GM21717 (cell line): Measurements from ENCODE around the gene CYB561A3.

Source experiments
- ATAC-seq: cut with Tn5 transposase; IDR thresholded peaks from one replicate; pipeline ENCODE4 v1.9.1; 2021; ENCODE audit warnings: mild to moderate bottlenecking, moderate library complexity; ENCODE audit not compliant: unreplicated experiment

CYB561A3 gene

DNA sequence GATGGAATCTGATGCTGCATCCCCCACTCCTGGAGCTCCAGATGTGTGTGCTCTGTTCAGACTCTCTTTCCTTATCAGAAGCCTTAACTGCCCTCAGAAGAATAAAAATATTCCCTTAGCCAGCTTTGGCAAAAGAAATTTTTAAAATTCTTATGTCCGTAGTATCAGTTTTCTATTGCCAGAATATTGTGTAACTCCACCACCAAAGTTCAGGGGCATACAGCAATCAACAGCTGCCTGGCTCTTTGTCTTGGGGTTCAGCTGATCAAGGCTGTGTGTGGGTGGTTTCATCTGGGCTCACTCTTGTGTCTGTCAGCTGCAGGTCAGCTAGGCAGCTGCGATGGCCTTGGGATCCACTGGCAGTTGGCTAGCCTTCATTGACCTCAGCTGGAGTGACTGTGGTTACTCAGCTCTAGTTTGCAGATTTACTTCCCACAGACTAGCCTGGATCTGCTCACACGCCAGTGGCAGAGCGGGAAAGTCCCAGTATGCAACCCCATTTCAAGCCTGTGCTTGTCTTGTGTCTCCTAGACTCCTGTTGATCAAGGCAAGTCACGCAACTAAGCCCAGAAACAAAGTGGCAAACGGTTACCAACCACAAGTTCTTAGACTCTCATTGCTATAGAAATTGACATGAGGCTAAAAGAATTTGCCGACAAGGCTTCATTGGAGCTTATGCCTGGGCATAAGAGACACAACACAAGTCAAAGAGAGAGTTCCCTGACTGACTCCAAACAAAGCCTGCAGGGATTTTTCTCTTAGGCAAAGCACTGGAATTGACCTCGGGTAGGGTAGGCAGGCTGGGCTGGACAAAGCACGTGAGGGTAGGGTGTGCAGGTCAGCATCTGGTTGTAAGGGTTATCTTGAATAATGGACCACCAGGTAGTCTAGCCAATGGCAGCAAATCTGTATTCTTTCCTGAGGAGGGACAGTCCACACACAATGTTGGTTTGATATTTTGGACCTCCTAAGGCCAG is 8.0 kb upstream of the CYB561A3 start:
- ATAC-seq: no peak

DNA sequence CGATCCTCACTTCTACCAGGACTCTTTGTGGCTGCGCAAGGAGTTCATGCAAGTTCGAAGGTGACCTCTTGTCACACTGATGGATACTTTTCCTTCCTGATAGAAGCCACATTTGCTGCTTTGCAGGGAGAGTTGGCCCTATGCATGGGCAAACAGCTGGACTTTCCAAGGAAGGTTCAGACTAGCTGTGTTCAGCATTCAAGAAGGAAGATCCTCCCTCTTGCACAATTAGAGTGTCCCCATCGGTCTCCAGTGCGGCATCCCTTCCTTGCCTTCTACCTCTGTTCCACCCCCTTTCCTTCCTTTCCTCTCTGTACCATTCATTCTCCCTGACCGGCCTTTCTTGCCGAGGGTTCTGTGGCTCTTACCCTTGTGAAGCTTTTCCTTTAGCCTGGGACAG is 7.0 kb upstream of the CYB561A3 start:
- no peak for ATAC-seq

DNA sequence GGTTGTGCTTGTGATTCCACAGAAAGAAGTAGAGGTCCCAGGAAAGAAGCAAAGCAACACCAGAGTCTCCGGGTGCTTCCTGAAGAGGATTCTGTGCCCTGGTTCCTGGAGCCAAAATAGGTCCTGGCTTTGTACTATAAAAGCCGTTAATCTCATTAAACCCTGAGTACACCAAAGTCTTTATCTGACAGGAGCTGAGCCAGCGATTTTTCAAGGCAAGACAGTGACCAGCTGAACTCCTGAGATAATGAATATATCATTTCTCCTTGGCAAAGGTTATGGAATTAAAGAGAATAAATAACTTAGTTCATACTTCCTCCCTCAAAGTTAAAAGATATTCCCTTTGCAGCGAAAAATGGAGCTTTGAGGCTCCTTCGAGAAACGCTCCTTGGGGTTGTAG is 5.7 kb upstream of the CYB561A3 start:
- no peak for ATAC-seq

DNA sequence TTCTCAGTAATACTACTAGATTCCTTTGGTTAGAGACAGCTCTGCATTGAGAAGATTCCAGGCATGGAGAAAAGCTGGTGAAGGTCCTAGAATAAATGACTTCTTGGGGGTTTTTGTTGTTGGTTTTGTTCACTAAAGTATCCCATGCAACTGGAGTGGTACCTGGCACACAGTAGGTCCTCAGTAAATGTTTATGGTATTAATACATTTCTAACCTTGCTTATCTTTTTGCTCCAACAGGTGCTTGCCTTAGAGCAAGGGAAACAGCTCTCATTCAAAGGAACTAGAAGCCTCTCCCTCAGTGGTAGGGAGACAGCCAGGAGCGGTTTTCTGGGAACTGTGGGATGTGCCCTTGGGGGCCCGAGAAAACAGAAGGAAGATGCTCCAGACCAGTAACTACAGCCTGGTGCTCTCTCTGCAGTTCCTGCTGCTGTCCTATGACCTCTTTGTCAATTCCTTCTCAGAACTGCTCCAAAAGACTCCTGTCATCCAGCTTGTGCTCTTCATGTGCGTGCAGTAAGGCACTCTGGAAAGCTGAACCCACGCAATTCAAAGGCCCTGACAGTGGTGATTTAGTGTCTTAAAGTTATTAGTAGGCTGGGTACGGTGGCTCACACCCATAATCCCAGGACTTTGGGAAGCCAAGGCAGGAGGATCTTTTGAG is 2.5 kb upstream of the CYB561A3 start:
- no peak for ATAC-seq

DNA sequence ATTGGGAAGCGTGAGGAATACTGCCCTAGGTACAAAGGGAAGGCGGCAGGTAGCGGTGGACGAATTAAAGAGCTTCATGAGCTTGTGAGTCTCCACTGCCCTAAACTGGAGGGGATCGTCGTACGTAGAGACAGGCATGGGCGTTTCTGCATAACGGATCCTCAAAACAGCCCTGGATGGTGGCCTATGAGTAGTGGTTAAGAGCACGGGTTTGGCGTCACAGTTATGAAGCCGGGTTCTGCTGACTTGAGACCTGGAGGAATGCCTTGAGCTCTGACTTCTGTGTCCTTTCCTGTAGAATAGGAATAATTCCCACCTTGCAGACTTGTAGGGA is 827 bp upstream of the CYB561A3 start:
- ATAC-seq: no peak

DNA sequence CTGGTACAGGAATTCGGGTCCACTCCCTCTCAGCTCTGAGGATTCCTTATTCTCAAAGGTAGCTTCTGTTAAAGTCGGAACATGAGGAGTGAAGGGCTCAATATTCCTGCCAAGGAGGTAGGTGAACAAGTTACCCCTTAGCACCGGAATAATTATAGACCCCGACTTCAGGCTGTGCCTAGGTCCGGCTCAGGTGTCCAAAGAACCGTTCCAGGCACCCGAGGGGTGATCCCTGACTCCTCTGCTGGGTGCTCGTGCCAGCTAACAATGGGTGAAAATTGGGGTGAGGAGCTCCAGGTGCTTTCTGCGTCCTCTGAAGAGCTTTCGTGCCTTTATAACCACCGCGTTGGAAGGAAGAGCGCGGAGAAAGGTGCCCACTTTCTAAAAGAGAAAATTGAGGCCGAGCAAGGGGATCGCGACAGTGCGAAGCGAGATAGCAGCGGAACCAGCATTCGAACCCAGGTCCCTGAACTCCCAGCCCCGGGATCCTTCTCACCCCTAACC is 393 bp downstream of the CYB561A3 start:
- ATAC-seq: no peak

DNA sequence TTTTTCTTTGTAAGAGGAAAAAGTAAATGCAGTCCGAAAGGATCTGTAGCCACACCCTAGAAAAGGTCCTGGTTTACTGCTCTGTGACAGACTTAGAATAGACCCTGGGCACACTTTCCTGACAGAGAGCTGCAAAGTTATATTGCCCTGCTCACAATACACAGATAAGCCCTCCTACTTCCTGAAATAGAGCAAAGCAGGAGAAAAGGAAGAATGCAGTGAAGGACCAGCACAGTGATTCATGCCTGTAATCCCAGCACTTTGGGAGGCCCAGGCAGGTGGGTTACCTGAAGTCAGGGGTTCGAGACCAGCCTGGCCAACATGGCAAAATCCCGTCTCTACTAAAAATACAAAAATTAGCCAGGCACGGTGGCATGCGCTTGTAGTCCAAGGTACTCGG is 2.2 kb downstream of the CYB561A3 start:
- no peak for ATAC-seq

DNA sequence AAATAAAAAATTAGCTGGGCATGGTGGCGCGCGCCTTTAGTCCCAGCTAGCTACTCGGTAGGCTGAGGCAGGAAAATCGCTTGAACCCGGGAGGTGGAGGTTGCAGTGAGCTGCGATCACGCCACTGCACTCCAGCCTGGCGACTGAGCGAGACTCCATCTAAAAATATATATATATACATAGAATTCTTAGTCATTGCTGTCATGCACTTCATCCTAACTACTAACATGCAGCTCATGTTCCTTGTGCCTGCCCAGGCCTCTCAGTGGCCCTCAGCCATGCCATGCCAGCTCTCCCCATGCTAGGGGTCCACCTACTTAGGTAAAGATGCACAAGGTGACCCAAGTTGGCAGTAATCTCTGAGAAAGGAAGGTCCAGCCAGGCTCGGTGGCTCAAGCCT is 3.1 kb downstream of the CYB561A3 start:
- no peak for ATAC-seq

DNA sequence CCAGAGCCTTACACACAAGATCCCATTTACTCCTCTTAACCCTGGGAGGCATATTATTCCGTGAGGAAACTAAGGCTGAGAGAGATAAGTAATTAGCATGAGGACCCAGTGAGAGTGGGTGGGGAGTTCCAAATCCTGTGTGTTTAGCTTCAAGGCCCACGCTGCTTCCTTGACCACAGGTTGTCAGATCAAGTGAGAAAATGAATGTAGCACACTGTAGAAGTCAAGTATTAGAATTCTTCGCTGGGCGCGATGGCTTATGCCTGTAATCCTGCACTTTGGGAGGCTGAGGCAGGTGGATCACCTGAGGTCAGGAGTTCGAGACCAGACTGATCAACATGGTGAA is 3.8 kb downstream of the CYB561A3 start:
- no peak for ATAC-seq

DNA sequence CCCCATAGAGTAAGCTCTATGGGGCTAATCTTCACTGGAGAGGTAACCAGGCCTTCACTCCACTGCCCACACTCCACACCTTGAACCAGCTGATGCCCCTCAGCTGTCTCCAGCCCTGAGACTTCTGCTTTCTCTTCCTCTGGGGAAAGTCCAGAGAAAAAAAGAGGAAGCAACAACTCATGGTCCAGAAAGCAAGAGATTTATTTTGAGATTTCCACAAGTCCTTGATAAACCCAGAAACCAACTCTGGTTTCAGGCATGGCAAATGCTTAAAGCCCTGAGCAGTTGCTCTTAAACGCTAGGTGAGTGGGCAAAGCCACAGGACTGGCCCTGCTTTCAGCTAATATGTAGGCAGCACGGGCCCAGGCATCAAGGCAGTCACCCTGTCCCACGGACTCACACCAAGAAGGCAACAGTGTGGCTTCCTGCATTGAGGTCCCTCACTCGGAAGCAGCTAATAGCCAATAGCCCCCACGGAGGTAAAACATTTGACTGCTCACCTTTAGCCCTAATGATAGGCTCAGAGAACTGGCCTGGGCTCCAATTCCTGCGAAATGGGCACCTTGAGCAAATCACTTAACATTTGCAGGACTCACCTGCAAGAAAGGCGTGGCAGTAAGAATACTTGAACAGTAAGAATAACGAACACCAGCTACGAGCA is 4.3 kb downstream of the CYB561A3 start:
- no peak for ATAC-seq

DNA sequence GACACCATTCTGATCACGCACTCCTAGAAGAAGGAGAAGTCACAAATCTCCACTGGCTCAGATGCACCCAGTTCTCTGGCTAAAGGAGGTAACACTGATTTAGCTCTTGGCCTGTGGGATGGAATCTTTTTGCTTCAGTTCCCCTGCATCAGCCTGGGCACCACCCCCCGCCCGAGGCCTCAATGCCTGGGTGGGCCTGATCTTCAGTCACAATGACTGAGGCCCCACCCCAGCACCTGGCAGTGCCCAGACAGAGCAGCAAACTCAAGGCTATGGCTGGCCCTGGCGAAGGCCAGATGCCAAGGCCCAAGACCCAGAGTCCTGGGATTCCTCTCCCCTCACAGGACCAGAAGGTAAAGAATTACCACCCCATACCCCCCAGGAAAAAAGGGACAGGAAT is 5.0 kb downstream of the CYB561A3 start:
- no peak for ATAC-seq

DNA sequence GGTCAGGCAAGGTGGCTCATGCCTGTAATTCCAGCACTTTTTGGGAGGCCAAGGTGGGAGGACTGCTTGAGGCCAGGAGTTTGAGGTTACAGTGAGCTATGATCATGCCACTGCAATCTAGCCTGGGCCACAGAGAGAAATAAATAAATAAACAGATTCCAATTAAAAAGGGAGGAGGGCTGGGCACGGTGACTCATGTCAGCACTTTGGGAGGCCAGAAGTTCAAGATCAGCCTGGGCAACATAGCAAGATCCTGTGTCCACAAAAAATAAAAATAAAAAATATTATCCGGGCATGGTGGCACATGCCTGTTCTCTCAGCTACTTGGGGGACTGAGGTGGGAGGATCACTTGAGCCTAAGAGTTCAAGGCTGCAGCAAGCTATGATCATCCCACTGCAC is 7.5 kb downstream of the CYB561A3 start:
- no peak for ATAC-seq

DNA sequence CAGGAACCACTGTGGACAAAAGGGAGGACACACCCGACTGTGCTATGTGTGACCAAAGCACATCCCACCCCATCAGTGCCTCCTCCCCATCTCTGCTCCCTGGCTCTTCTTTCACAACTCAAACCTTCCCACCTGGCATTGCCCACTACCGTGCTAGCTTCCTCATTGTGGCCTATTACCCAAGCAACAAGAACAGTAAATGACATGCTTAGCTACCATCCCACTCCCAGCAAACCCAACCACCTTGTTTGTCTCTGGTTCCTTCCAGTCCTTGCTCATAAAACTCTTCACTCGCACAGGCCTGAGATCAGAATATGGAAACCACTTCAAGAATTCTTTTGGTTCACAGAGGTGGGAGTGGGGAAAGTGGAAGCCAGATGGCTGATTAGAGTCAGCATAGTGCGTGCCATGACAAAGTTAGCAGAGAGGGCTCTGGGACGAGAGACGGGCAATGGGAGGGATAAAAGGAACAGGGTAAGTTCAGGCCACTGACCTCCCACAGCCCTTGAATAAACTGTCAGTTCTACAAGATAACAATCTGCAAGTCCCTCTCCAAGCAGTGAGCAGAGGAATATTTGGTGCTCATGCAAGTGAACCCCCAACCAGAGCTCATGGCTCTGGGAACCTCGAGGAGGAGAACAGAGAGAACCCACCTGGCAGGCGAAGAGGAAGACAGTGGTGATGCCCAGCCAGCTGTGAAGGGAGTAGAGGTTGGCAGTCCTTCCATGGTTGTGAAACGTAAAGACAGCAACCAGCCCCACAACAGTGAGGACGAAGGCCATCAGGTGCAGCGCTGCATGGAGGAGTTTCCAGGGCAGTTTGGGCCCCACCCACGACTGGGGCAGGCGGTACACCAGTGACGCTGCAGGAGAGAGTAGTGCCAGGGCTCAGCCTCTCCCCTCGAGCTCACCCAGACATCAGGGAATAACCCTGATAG is 8.3 kb downstream of the CYB561A3 start:
- no peak for ATAC-seq

DNA sequence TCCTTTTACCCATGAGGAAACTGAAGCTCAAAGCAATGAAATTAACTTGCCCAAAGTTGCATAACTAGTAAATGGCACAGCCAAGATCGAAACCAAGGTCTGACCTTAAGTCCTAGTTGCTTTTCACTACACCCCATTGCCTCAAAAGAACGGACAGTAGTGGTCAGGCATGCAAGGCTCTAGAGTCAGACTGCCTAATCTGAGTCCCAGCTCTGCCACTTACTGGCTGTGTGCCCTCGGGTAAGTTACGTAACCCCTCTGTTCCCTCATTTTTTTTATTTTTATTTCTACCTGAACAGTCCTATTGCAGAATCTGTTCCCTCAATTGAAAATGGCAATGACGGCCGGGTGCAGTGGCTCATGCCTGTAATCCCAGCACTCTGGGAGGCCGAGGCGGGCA is 9.6 kb downstream of the CYB561A3 start:
- no peak for ATAC-seq

DNA sequence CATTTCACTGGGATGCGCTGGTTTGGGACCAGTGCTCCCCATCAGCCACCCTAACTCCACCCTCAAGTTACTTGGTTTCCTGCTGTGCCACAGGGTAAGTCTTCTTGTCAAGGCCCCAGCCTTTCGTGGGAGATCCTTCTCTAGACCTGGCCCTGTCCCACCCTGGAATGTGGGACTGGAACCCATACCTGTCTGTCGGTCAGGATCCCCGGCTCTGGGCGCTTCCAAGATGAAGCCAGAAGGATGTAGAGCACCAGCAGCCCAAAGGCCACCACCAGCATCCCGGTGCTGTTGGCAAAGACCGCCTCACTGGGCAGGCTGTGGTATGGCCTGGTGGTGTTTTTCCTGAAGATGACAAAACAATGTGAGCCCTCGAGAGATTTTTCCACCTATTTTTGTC is 10.9 kb downstream of the CYB561A3 start:
- ATAC-seq: no peak

DNA sequence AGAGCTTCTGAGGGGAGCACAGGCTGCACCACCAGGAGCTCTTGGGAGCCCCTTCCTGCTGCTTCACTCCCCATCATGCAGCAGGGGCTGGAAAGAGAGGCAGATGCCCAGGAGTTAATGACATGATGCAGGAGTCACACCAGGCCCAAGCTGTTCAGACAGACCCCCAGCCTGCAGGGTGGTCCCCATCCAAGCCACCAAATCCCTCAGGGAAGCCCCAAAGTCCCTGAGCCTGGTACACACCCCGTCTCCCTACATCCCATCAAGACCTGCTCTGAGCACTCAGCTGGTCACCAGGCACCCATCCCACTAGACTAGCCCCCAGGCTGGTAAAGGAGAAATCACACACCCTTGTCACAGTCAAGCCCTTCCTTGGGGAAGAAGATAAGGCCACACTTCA is 11.3 kb downstream of the CYB561A3 start:
- ATAC-seq: no peak

DNA sequence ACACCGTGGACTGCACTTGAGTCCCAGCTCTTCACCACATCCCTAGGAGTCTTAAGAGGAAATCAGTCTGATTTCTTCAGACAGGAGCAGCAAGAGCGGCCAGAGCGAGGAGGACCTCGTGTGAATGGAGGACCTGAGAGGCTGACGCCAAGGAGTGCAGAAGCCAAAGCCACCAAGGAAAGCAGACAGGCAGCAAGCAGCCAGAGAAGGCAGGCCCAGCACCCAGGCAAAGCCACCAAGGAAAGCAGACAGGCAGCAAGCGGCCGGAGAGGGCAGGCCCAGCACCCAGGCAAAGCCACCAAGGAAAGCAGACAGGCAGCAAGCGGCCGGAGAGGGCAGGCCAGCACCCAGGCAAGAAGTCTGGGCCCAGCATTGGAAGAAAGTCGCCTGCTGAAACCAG is 11.8 kb downstream of the CYB561A3 start:
- no peak for ATAC-seq

DNA sequence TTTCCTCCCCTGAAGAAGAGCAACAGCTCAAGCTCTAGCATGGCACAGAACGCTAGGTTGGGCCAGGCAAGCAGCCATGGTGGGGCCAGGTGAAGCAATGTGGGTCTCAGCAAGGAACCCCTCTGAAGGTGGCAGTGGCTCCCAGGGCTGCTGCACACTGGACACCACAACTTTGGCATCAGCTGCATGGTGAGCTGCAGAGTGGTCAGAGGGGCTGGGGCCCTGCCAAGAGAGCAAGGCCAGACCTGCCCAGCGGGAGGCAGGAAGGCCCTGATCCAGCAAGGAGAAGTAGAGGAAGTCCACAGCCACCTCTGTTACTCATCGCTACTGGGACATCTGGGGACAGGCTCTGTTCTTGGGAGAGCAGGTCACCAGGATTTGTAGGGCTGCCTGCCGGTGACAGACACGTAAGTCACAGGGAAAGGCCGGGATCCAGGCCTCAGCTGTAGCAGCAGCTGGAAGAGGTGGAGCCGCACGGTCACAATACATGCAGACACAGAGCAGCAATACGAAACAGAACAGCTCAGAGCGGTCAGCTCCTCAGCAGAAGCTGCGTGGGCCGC is 12.4 kb downstream of the CYB561A3 start:
- ATAC-seq: no peak

DNA sequence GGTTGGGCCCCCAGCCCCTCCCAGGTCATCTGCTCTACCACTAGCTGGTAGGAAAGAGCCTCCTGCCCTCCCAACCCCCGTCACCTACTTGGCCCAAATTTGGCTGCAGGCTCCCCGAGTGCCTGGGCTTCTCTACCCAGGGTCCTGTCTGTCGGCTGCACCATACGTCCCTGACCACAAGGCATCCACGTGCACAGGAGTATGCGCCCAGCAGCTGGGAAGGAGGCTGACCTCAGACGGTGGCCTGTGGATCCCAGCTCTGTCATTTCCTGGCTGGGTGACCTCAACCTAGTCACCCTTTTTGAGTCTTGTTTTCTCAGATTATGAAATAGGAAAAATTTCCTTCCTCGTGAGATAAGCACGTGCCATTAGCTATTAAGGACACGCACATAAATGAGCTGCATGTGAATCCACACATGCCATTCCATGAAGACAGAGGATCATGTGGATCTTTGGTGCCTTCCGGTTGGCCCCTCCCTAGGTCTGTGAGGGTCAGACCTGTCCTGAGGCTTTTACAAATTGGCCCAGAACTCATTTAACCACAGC is 13.7 kb downstream of the CYB561A3 start:
- ATAC-seq: no peak
